Measurements from ENCODE around the gene AKR1C1.

The AKR1C1 gene

DNA sequence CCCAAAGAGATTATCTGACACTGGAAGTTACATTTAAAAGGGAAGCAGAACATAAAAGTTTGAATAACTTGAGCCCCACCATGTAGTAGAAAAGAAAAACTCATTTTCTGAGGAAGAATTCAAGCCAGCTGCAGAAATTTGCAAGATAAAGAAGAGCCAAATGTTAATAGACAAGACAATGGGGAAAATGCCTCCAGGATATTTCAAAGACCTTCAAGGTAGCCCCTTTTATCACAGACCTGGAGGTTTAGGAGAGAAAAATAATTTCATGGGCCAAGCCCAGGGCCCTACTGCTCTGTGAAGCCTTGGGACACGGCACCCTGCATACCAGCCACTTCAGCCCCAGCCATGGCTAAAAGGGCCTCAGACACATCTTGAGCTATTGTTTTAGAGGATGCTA, 18.4 kb upstream of the AKR1C1 start:
- Histone ChIP-seq H3K4me2 (ENCODE audit: insufficient read depth, low read length, poor library complexity, severe bottlenecking) (no peak overlapping the region), H3K36me3 (replicated peaks in 1 of 2; ENCODE audit: control insufficient read depth in 2 of 2, insufficient read depth in 2 of 2, low read length in 2 of 2) (no peaks in the 10 kb centered on the region), H3K18ac (ENCODE audit: low read length) (no peak overlapping the region), H3K9me3 (replicated peaks in 1 of 2; ENCODE audit: control insufficient read depth in 2 of 2, insufficient read depth in 1 of 2, low read depth in 1 of 2, low read length in 2 of 2) (no peaks in the 10 kb centered on the region), H2AFZ (ENCODE audit: low read length) (no peak overlapping the region), H3K14ac (ENCODE audit: low read length) (no peak overlapping the region), H3K4me3 (ENCODE audit: low read length in 2 of 2) (no peak overlapping the region), H2AK5ac (ENCODE audit: low read depth, low read length) (no peak overlapping the region), H3K79me1 (ENCODE audit: low read depth, low read length) (no peaks in the 10 kb centered on the region), H3K9ac (ENCODE audit: low read depth, low read length, poor library complexity) (no peak overlapping the region), H2BK5ac (ENCODE audit: low read length) (no peak overlapping the region), H3K27me3 (ENCODE audit: control insufficient read depth in 3 of 3, insufficient read depth in 3 of 3, low read depth in 1 of 3, low read length in 3 of 3) (no peaks in the 10 kb centered on the region), H2BK120ac (ENCODE audit: low read depth, low read length) (no peak overlapping the region), H3K23ac (ENCODE audit: low read depth, low read length, poor library complexity) (no peak overlapping the region), H4K8ac (ENCODE audit: low read depth, low read length) (no peak overlapping the region), H3K27ac (replicated peaks; ENCODE audit: low read length) (no peak overlapping the region), H3K4me1 (ENCODE audit: control insufficient read depth in 2 of 2, insufficient read depth in 1 of 2, low read depth in 1 of 2, low read length in 2 of 2) (no peaks in the 10 kb centered on the region), H4K91ac (ENCODE audit: low read depth, low read length, poor library complexity) (no peak overlapping the region), H3K4ac (ENCODE audit: low read length) (no peak overlapping the region), H2BK15ac (ENCODE audit: low read length) (no peak overlapping the region), H2BK12ac (ENCODE audit: low read length) (no peak overlapping the region)
- DNase-seq (ENCODE audit: low spot score): no peak
- WGBS, 2 donors (ENCODE audit: extremely low coverage in 2 of 2, insufficient read length in 2 of 2, insufficient replicate concordance in 1 of 2): no CpG with 5 or more reads among the region's 1 CpG

- no peak overlapping the region for H2BK120ac ChIP-seq (ENCODE audit: low read depth, low read length)
- DNase-seq (ENCODE audit: low spot score): no peak
- no peak overlapping the region for H3K4me2 ChIP-seq (ENCODE audit: insufficient read depth, low read length, poor library complexity, severe bottlenecking)
- no peak overlapping the region for H4K91ac ChIP-seq (ENCODE audit: low read depth, low read length, poor library complexity)
- no peak overlapping the region for H2BK12ac ChIP-seq (ENCODE audit: low read length)
- no peak overlapping the region for H3K18ac ChIP-seq (ENCODE audit: low read length)
- H2AK5ac ChIP-seq (ENCODE audit: low read depth, low read length): no peak overlapping the region
- no peaks in the 10 kb centered on the region for H3K79me1 ChIP-seq (ENCODE audit: low read depth, low read length)
- no peak overlapping the region for H4K8ac ChIP-seq (ENCODE audit: low read depth, low read length)
- no peaks in the 10 kb centered on the region for H3K4me1 ChIP-seq (ENCODE audit: control insufficient read depth in 2 of 2, insufficient read depth in 1 of 2, low read depth in 1 of 2, low read length in 2 of 2)
- H2BK15ac ChIP-seq (ENCODE audit: low read length): no peak overlapping the region
- no peak overlapping the region for H2BK5ac ChIP-seq (ENCODE audit: low read length)
- no peaks in the 10 kb centered on the region for H3K27me3 ChIP-seq (ENCODE audit: control insufficient read depth in 3 of 3, insufficient read depth in 3 of 3, low read depth in 1 of 3, low read length in 3 of 3)
- no peak overlapping the region for H3K27ac ChIP-seq (replicated peaks; ENCODE audit: low read length)
- no peak overlapping the region for H2AFZ ChIP-seq (ENCODE audit: low read length)
- no peak overlapping the region for H3K4me3 ChIP-seq (ENCODE audit: low read length in 2 of 2)
- H3K9ac ChIP-seq (ENCODE audit: low read depth, low read length, poor library complexity): no peak overlapping the region
- no peaks in the 10 kb centered on the region for H3K9me3 ChIP-seq (replicated peaks in 1 of 2; ENCODE audit: control insufficient read depth in 2 of 2, insufficient read depth in 1 of 2, low read depth in 1 of 2, low read length in 2 of 2)
- no peak overlapping the region for H3K14ac ChIP-seq (ENCODE audit: low read length)
- no CpG with 5 or more reads among the region's 2 CpGs for WGBS, 2 donors (ENCODE audit: extremely low coverage in 2 of 2, insufficient read length in 2 of 2, insufficient replicate concordance in 1 of 2)
- no peak overlapping the region for H3K4ac ChIP-seq (ENCODE audit: low read length)
- no peak overlapping the region for H3K23ac ChIP-seq (ENCODE audit: low read depth, low read length, poor library complexity)
- no peaks in the 10 kb centered on the region for H3K36me3 ChIP-seq (replicated peaks in 1 of 2; ENCODE audit: control insufficient read depth in 2 of 2, insufficient read depth in 2 of 2, low read length in 2 of 2)
Observed at GRCh38 chr10:4945766-4946717, 17.2 kb upstream of the AKR1C1 start.

DNA sequence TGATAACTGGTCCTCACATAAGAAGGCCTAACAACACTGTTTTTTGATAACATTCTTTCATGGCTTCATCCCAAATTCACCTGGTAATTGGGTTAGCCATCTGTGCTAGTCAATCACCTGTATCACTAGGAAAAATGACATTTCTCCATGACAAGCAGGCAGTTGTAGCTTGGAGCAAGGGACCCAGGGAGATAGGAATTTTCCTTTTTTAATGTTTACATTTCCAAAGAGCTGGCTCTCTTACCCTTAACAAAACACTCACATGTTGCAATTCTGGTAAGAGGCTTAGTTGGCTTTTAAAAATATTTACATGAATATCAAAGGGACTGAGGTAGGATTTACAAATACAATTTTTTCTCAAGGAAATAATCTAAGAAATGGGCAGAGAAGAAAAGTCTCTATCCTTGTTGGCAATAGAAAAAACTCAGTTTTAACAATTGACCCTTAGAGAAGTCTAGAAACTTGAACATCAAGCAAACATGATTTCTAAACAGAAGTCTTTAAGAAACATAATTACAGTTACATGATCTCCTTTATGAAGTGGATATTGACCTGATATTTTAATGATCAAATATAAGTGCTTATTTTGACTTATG, 16.1 kb upstream of the AKR1C1 start:
- Histone ChIP-seq H3K4me1 (ENCODE audit: control insufficient read depth in 2 of 2, insufficient read depth in 1 of 2, low read depth in 1 of 2, low read length in 2 of 2) (no peaks in the 10 kb centered on the region), H3K27me3 (ENCODE audit: control insufficient read depth in 3 of 3, insufficient read depth in 3 of 3, low read depth in 1 of 3, low read length in 3 of 3) (no peaks in the 10 kb centered on the region), H3K4me2 (ENCODE audit: insufficient read depth, low read length, poor library complexity, severe bottlenecking) (no peak overlapping the region), H2AFZ (ENCODE audit: low read length) (no peak overlapping the region), H3K23ac (ENCODE audit: low read depth, low read length, poor library complexity) (no peak overlapping the region), H3K9me3 (replicated peaks in 1 of 2; ENCODE audit: control insufficient read depth in 2 of 2, insufficient read depth in 1 of 2, low read depth in 1 of 2, low read length in 2 of 2) (no peaks in the 10 kb centered on the region), H3K14ac (ENCODE audit: low read length) (no peak overlapping the region), H2BK120ac (ENCODE audit: low read depth, low read length) (no peak overlapping the region), H3K79me1 (ENCODE audit: low read depth, low read length) (no peaks in the 10 kb centered on the region), H3K27ac (replicated peaks; ENCODE audit: low read length) (no peak overlapping the region), H3K4ac (ENCODE audit: low read length) (no peak overlapping the region), H3K18ac (ENCODE audit: low read length) (no peak overlapping the region), H4K8ac (ENCODE audit: low read depth, low read length) (no peak overlapping the region), H3K4me3 (ENCODE audit: low read length in 2 of 2) (no peak overlapping the region), H2BK15ac (ENCODE audit: low read length) (no peak overlapping the region), H2BK5ac (ENCODE audit: low read length) (no peak overlapping the region), H2AK5ac (ENCODE audit: low read depth, low read length) (no peak overlapping the region), H4K91ac (ENCODE audit: low read depth, low read length, poor library complexity) (no peak overlapping the region), H2BK12ac (ENCODE audit: low read length) (no peak overlapping the region), H3K36me3 (replicated peaks in 1 of 2; ENCODE audit: control insufficient read depth in 2 of 2, insufficient read depth in 2 of 2, low read length in 2 of 2) (no peaks in the 10 kb centered on the region), H3K9ac (ENCODE audit: low read depth, low read length, poor library complexity) (no peak overlapping the region)
- no peak for DNase-seq (ENCODE audit: low spot score)

Data from neuronal stem cell (in vitro differentiated cells).